Uterus (tissue), 4 donors: ENCODE data around the gene LNX2. TPM values are rescaled to one million over a fixed set of nuclear protein-coding genes. Genes with fewer than 3 reads are reported as not detected.

Experiments
- DNase-seq, 2 donors: peaks; one replicate each; pipeline ENCODE4 v3.0.0-alpha.2; 2019 to 2020
- H3K27ac ChIP-seq, 2 donors: fragments of 200-600 bp; sonication (generic); 1 replicate in 1 of 2; 2 replicates in 1 of 2; pipeline ENCODE4 v1.5.1; 2016 to 2018
- H3K27me3 ChIP-seq, 2 donors: fragments of 200-600 bp; sonication (generic); one replicate each; pipeline ENCODE4 v1.5.1; 2018 to 2019; ENCODE audit warnings: control low read depth in 1 of 2
- H3K36me3 ChIP-seq, 2 donors: fragments of 200-600 bp; sonication (generic); one replicate each; pipeline ENCODE4 v1.5.1; 2019; ENCODE audit warnings: control low read depth in 1 of 2
- H3K4me1 ChIP-seq, 2 donors: fragments of 200-600 bp; sonication (generic); one replicate each; pipeline ENCODE4 v1.5.1; 2018 to 2019; ENCODE audit warnings: control low read depth in 1 of 2
- H3K4me3 ChIP-seq, 2 donors: fragments of 200-600 bp; sonication (generic); 1 replicate in 1 of 2; 2 replicates in 1 of 2; pipeline ENCODE4 v1.5.1; 2018 to 2019; ENCODE audit warnings: mild to moderate bottlenecking in 1 of 2
- H3K9me3 ChIP-seq, 2 donors: fragments of 200-600 bp; sonication (generic); one replicate each; pipeline ENCODE4 v1.5.1; 2019; ENCODE audit warnings: control low read depth in 1 of 2
- CTCF ChIP-seq, 4 experiments: fragments of 200-600 bp in 2 of 4; fragments of 450-650 bp in 2 of 4; sonication (generic) in 2 of 4; IDR thresholded peaks; one replicate each; pipeline ENCODE4 v1.5.1; 2016 to 2019; ENCODE audit warnings: antibody characterized with exemption in 4 of 4, mild to moderate bottlenecking in 2 of 4, moderate library complexity in 1 of 4
- POLR2A ChIP-seq, 2 donors: fragments of 450-650 bp; IDR thresholded peaks; one replicate each; pipeline ENCODE4 v1.6.1; 2016; ENCODE audit warnings: antibody characterized with exemption in 2 of 2, mild to moderate bottlenecking in 1 of 2, moderate library complexity in 1 of 2
- intact Hi-C: fragments of 100-400 bp; cut with DNase I; formaldehyde crosslinking; loops from one replicate; pipeline ENCODE4 v1.15.1; 2023; ENCODE audit warnings: low total_unique reads
- total RNA-seq, 4 donors: library from RNA; depleted of rRNA in 3 of 4; stranded (reverse); fragments of >200 nt in 3 of 4; gene quantifications; one replicate each; pipeline versions ENCODE4 v1.1.0 to v1.2.4, GENCODE V29; 2014 to 2023
- donor health status: DM: yes; HTN: yes; CAD: no.

Gene LNX2
- total RNA-seq, 4 donors from 2014 or later = 1.5 to 13.2 (median 8.2) TPM

- Histone ChIP-seq H3K36me3 (no peaks in the 10 kb centered on the region), H3K9me3 (no peaks in the 10 kb centered on the region), H3K27me3 (no peaks in the 10 kb centered on the region), H3K27ac (no peak overlapping the region), H3K4me1 (no peaks in the 10 kb centered on the region), H3K4me3 (no peak overlapping the region)
- no peak for DNase-seq
- intact Hi-C loops = no loop called here
- TF ChIP-seq CTCF (IDR thresholded peaks at IDR 0.05) (no peak), POLR2A (IDR thresholded peaks at IDR 0.05) (no peak)
Measured at GRCh38 chr13:27562457-27562856, 57.9 kb downstream of the LNX2 start.

- Histone ChIP-seq H3K36me3 (no peaks in the 10 kb centered on the region), H3K4me3 (no peak overlapping the region), H3K27ac (no peak overlapping the region), H3K4me1 (no peaks in the 10 kb centered on the region), H3K27me3 (no peaks in the 10 kb centered on the region), H3K9me3 (no peaks in the 10 kb centered on the region)
- no peak for DNase-seq
- intact Hi-C loops = no loop called here
- no peak for TF ChIP-seq CTCF (IDR thresholded peaks at IDR 0.05)
- TF ChIP-seq POLR2A (IDR thresholded peaks at IDR 0.05) = no peak
Measured at GRCh38 chr13:27559719-27560118, 60.6 kb downstream of the LNX2 start.

- H3K9me3 ChIP-seq = no peaks in the 10 kb centered on the region
- H3K4me3 ChIP-seq = no peak overlapping the region
- intact Hi-C loops = no loop called here
- no peak overlapping the region for H3K27ac ChIP-seq
- H3K4me1 ChIP-seq = no peaks in the 10 kb centered on the region
- no peak for DNase-seq
- no peaks in the 10 kb centered on the region for H3K36me3 ChIP-seq
- no peaks in the 10 kb centered on the region for H3K27me3 ChIP-seq
- TF ChIP-seq POLR2A (IDR thresholded peaks at IDR 0.05) (no peak), CTCF (IDR thresholded peaks at IDR 0.05) (peak in 1 of 4 experiments; percentile 4)
Measured at GRCh38 chr13:27556109-27556508, 64.2 kb downstream of the LNX2 start.

- H3K36me3 ChIP-seq = no peaks in the 10 kb centered on the region
- TF ChIP-seq CTCF (IDR thresholded peaks at IDR 0.05) (no peak), POLR2A (IDR thresholded peaks at IDR 0.05) (no peak)
Measured at GRCh38 chr13:27551562-27551961, 68.8 kb downstream of the LNX2 start.

DNA sequence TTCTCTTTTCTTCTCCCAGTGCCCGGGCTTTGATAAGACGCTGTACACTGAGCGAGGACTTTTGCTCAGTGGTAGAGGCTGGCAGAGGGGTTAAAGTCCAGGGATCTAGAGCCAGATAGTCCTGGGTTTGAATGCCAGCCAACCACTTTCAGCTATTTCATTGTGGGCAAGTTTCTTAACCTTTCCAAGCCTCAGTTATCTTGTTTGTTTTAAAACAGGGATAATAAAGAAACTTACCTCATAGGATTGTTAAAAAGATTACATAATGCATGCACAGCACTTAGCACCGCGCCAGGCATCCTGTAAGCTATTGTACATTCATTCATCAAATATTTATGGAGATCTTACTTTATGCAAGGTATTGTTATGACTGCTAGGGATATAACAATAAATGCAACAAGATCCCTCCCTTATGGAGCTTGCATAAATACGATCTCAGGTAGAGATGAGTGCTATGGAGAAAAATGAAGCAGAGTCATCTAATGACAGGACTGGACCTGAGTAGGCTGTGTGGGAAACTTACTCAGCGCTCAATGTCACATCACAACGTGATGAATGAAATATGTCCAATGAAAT, 70.8 kb downstream of the LNX2 start:
- intact Hi-C loops = no loop called here
- DNase-seq = no peak
- TF ChIP-seq CTCF (IDR thresholded peaks at IDR 0.05) (no peak), POLR2A (IDR thresholded peaks at IDR 0.05) (no peak)
- Histone ChIP-seq H3K27ac (no peak overlapping the region), H3K4me1 (no peaks in the 10 kb centered on the region), H3K27me3 (no peaks in the 10 kb centered on the region), H3K4me3 (no peak overlapping the region), H3K9me3 (no peaks in the 10 kb centered on the region), H3K36me3 (no peaks in the 10 kb centered on the region)

More at GRCh38 chr13:27551562-27551961, 68.8 kb downstream of the LNX2 start:
- no peak overlapping the region for H3K4me3 ChIP-seq
- H3K27ac ChIP-seq = no peak overlapping the region
- no peaks in the 10 kb centered on the region for H3K27me3 ChIP-seq
- no peak for DNase-seq
- intact Hi-C loops = no loop called here
- H3K9me3 ChIP-seq = no peaks in the 10 kb centered on the region
- no peaks in the 10 kb centered on the region for H3K4me1 ChIP-seq
